GM18951 (cell line): ENCODE data around the gene PHF19.

Experiments
- POLR2A ChIP-seq: IDR thresholded peaks from 4 replicates; pipeline ENCODE4 v1.6.1; 2011; ENCODE audit warnings: mild to moderate bottlenecking; ENCODE audit not compliant: insufficient read length, insufficient read depth; ENCODE audit errors: extremely low read depth
- in situ Hi-C: fragments of 300-500 bp; cut with MboI; formaldehyde crosslinking; loops from one replicate; pipeline ENCODE4 v1.12.0; 2022; ENCODE audit warnings: low sequenced_read_pairs, mixed read lengths, inconsistent platforms; ENCODE audit not compliant: unreplicated experiment

PHF19 gene

DNA sequence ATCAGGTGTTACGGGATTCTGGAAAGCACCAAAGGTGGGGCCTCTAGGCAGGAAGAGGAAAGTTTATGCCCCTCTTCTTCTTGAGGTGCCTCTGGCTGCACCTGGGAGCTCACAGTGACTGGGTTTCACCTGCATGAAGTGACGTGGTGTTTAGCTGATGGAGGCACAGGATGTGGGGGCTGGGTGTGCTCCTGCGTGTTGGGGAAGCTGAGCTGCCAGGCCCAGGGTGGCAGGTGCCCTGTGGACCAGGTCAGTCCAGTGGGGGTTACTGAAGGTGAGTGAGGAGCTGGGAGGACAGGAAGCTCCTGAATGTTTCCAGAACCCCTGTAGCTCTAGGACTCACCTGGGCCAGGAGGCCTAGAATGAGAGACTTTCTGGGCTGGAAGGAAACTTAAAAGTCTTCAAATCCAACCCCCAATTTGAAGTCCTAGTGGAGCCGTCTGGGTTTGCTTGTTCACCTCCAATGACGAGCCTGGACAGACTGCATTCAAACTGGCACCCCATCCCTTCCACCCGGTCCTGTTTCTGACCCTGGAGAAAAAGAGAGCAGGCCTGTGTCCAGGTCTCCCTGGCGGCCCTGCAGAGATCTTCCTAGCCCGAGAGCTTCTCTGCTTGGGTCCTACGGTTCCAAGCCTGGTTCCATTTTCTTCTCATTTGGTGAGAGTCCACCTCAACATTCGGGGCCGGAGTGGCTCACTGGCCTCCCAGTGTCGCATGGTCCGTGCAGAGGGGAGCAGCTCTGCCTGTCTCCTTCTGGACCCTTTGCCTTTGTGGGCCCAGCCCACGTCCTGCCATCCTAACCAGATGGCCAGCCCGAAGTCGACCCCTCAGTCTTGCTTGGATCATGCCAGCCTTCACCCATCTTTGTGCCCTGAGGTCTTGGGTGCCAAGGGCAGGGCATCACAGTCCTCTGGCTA, 27.3 kb upstream of the PHF19 start:
- TF ChIP-seq POLR2A: peak; percentile 28
- in situ Hi-C loops: no loop called here

DNA sequence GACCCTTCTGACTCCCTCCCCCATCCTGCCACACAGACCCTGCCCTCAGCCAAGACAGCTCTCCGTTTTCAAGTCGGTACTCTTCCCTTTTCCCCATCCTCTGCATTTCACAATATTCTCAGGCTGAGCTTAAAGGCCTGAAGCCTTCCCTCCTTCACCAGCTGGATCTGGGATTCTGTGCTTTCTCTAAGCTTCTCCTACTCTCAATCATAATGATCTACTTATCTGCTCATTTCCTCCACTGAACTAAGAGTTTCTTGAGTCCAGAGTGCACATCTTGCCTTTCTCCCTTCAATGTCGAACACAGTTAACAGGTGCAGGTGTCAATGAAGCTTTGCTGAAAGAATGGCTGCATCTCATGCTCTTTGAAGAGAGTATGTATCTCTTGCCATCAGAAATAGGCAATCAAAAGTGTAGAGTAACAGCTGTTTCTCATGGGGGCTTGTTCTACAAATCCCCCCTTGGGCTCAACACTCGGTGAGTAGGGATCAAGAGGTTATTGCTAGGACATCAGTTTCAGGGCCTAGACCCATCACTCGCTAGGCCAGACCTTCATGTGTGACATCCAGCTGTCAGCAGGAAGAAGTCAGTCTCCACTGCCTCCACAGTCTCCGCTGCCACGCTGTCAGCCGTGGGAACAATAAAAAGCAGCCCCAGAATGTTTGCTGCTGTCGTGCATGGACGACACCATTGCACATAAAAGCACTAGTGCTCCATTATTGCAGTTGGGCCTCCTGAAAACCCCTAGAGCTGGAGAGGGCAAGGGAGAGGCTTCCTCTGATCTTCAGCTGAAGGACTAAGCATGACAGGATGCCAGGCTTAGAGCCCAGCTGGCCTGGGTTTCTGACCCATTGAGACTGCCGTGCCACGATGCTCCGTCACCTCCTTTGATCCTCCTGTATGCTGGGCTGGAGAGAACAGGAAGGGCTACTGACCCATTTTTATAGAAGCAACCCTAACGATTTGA, 25.9 kb upstream of the PHF19 start:
- TF ChIP-seq POLR2A: peak; percentile 36
- in situ Hi-C loops: no loop called here

DNA sequence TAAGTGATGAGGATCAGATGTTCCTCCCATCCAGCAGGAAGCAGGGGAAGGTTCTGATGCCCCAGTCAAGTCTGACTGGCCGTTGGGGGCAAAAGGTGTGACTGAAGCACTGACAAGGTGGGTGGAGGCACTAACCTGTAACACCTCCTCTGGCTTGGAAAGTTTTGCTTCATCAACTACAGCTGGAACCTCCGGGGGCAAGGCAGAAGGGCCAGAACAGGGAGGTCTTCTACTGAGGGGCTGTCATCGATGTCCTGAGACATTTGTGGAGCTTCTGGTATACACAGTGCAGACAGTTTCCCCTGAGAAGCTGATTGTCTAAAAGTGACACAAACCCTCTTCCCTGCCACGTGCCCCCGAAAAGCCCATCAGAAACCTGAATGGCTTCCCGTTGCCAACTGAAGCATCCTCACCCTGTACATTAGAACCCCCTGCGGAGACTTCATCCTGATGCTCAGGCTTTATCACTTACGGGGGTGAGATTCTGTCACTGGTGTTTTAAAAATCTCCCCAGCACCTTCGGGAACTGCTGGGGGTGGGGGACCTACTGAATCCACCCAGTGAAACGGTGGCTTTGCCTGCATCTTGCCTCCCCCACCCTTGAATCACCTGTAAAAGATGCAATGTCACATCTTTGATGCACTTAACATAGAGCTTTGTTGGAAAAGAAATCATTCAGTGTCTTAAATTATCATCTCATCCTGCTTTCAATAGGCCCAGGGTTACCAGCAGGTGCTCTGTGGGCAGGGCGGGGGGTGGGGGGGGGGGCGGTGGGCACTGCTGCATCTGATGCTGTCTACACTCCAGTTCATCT, 25.0 kb upstream of the PHF19 start:
- TF ChIP-seq POLR2A: peak; percentile 29
- in situ Hi-C loops: no loop called here

- in situ Hi-C loops: no loop called here
- peak; percentile 7 for TF ChIP-seq POLR2A
These were observed 23.8 kb upstream of the PHF19 start for GRCh38 chr9:120900824-120901223.

- in situ Hi-C loops: no loop called here
- peak; percentile 17 for TF ChIP-seq POLR2A
These were observed 22.6 kb upstream of the PHF19 start for GRCh38 chr9:120899490-120900068.

GRCh38 chr9:120898396-120898795, 21.4 kb upstream of the PHF19 start:
- TF ChIP-seq POLR2A: no peak
- in situ Hi-C loops: no loop called here

DNA sequence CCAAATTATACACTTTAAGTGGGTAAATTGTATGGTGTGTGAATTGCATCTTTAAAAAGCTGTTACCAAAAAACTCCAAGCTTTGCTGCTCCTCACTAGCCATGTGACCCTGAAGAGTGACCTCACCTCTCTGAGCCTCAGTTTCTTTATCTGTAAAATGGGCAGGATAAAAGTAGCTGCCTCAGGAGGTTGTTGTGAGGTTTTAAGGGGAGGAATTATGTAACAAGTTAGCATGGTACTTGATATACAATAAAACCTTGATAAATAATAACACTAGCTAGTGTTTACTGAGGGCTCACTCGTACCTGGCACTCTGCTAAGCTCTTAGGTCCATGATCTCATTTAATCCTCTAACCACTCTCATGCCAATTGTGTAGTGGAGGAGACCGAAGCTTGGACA, 19.0 kb upstream of the PHF19 start:
- in situ Hi-C loops: no loop called here
- TF ChIP-seq POLR2A: no peak

GRCh38 chr9:120894321-120895148, 17.5 kb upstream of the PHF19 start:
- no peak for TF ChIP-seq POLR2A
- in situ Hi-C loops: no loop called here

DNA sequence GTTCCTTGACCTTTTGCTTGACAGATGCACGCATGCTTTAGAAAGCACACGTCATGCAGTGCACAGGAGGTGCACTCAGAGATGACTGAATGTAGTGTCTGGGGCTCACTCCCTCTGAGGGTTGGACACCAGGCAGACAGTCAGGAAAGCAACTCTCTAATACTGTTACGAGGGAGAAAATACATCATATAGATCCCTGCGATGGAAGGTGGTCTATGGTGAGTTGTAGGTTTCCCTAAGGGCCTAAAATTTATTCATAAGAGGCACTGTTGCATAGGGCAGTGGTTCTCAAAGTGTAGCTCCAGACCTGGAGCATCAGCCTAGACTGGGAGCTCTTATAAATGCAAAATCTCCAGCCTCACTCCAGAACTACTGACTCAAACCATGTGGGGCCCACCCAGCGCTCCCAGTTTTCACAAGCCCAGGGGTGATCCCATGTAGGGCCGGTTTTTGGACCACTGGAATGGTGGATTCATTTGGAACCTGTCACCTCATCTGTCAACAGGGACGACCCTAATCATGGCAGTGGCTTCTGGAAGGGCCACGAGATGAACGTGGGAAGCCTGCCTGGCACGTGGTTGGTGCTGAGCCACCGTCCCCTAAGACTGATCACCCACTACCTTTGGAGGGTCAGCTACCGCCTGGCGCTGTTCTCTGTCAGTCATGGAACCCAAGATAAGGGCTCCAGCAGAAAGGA, 16.8 kb upstream of the PHF19 start:
- in situ Hi-C loops: no loop called here
- TF ChIP-seq POLR2A: no peak

DNA sequence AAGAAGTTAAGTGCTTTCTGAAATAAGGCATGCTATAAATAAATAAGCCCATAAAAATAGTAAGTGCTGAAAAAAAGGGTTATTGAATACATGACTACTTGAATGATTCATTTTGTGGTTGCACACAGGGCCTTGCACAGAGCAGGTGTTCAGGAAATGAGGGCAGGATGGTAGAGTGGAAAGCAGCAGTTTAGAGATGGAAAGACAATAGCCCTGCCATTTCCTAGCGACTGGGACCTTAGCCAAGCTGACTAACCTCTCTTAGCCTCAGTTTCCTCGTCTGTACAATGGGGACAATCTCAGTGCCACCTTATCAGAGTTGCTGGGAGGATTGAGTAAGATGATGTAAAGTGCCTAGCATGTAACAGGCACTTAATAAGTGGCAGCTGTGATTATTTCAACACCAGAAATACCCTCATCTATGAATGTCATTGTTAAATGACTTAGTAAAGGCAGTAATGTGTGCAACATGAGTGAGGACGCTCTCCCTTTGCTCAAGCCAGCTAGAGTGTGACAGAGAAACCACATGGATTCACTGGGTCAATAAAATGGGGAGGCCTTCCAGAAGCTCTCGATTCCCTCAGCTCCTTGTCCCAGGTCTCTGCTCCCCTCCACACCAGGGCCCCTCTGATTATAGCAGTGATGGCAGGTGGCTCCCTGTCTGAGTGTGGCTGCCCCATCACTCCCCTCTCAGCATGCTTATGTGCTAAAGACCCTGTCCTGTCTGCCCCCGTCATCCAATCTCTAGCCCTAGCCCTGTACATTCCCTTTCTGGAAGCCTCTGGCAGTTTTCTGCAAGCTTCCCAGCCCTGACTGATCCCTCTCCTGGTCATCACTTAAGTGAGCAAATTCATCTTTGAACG, 16.0 kb upstream of the PHF19 start:
- in situ Hi-C loops: no loop called here

More for the DNA sequence above, 16.0 kb upstream of the PHF19 start:
- TF ChIP-seq POLR2A: no peak
